ENCODE data around the gene METAP1D.

DNA sequence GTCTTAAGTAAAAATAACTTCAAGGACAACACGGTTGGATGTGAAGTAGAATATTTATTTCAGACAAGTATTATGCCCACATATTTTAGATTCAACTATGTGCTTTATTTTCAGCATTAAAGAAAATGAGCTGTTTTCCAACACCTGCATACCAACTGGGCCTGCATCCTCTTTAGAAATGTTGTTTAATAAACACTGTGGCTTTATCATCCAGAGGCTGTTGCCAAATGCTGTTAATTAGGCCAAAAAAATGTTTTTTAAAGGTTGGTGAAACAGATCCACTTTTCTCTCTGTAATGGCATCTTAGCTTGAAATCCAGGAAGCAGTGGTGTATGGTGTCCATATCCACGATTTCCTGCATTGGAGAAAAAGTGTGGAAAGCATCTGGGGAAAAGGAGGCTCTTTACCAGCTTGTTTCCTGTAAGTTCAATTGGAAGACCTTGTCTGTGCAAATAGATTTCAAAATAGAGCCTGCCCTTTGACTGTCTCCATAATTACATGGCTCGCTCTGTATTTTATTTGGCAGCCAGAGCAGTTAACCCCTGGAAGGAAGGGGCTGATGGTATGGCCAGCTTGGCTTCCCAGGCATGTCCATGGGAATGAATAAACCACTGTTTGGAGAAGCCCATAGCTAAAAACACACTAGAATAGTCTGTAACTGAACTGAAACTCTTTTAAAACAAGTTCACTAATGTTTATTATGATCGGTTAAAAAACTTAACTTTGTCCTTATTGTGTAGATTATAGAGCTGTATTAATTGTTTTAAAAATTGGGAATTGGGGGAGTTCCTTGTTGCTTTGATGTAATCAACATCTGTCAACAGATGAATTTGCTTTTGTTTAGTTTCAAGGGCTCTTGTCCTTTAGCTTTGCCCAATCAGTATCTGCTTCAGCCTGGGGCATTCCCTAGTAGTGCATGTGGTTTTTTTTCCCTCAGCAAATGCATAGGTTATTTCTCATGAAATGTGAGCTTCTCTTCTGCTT lies 52.5 kb downstream of the METAP1D start:
- TF ChIP-seq POLR2A (IDR thresholded peaks at IDR 0.05; ENCODE audit: low read length) (no peak), GATA1 (IDR thresholded peaks at IDR 0.05; ENCODE audit: low read depth, low read length) (no peak)
